KOPT-K1 (cell line): ENCODE measurements around the gene PCBP3.

ENCODE experiments used
- H3K27ac ChIP-seq: fragments of 200-600 bp; sonication (generic); 2 replicates; pipeline ENCODE4 v1.5.1; 2016; ENCODE audit warnings: antibody characterized with exemption, mild to moderate bottlenecking, low read depth, low read length; ENCODE audit not compliant: poor library complexity, severe bottlenecking
- H3K36me3 ChIP-seq: fragments of 200-600 bp; sonication (generic); 2 replicates; pipeline ENCODE4 v1.5.1; 2017; ENCODE audit warnings: antibody characterized with exemption, mild to moderate bottlenecking, low read length, moderate library complexity; ENCODE audit not compliant: insufficient read depth
- H3K9me3 ChIP-seq: fragments of 200-600 bp; sonication (generic); 2 replicates; pipeline ENCODE4 v1.5.1; 2017; ENCODE audit warnings: antibody characterized with exemption, low read length, mild to moderate bottlenecking; ENCODE audit not compliant: insufficient read depth, poor library complexity, severe bottlenecking

PCBP3 gene

DNA sequence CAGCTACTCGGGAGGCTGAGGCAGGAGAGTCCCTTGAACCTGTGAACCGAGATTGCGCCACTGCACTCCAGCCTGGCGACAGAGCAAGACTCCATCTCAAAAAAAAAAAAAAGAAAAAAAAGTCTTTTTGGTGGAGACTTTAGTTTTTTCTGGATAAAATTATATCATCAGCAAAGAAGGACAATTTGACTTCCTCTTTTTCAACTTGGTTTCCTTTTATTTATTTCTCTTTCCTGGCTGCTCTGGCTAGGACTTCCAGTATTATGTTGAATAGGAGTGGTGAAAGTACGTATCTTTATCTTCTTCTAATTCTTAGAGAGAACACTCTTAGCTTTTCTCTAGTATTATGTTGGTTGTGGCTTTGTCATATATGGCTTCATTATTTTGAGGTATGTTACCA, 130.8 kb downstream of the PCBP3 start:
- H3K36me3 ChIP-seq, result no peaks in the 10 kb centered on the region
- H3K27ac ChIP-seq, result no peak overlapping the region
- H3K9me3 ChIP-seq, result peaks cover 32% of the 10 kb centered on the region

DNA sequence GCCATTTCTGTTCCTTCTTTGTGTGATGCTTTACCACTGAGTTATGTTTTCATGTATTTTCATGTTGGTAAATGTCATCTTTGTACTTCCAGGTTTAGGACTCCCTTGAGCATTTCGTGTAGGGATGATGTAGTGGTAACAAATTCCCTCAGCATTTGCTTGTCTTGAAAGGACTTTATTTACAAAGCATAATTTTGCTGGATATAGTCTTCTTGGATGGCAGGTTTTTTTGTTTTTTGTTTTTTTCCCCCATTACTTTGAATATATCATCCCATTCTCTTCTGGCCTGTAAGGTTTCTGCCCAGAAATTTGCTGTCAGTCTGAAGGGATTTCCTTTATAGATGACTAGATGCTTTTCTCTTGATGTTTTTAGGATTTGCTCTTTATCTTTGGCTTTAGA, 133.4 kb downstream of the PCBP3 start:
- Histone ChIP-seq H3K36me3 (no peaks in the 10 kb centered on the region), H3K9me3 (peaks cover 32% of the 10 kb centered on the region), H3K27ac (no peak overlapping the region)

DNA sequence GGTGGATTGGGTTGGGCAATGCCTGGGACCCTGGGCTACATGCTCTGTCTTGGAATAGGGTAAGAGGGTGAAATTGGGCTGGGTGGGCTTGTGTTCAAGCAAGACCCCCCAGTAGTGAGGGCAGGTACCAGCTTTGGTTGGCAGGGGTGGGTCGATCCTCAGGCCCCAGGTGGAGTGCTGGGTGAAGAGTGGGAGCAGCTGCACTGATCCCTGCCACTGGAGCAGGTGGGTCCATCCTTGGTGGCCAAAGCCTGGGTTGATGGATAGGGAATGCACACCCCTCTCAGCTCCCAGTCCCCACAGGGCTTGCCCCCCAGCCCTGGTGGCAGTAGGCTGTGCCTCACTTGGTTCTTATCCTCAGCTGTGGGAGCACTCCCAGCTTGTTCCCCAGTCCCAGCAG, 135.2 kb downstream of the PCBP3 start:
- no peaks in the 10 kb centered on the region for H3K36me3 ChIP-seq
- H3K9me3 ChIP-seq, result peaks cover 25% of the 10 kb centered on the region
- H3K27ac ChIP-seq, result no peak overlapping the region

DNA sequence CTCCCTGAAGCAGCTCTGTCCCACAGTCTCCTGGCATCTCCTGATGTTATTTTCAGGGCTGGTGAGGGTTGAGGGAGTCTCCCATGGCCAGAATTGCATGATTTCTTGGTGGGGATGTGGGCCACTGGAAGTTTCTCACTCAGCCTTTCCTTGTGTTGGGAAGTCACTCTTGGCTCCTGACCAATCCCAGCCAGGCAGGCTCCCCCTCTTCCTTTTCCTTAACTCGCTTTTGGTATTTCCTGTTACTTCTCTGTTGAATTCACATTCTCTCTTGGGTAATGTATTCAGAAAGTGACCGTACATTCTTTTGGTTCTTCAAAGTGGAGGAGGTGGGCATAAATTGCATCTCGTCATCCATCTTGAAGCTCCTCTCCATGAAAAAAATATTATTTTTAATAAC, 135.7 kb downstream of the PCBP3 start:
- Histone ChIP-seq H3K36me3 (no peaks in the 10 kb centered on the region), H3K9me3 (peaks cover 22% of the 10 kb centered on the region), H3K27ac (no peak overlapping the region)

DNA sequence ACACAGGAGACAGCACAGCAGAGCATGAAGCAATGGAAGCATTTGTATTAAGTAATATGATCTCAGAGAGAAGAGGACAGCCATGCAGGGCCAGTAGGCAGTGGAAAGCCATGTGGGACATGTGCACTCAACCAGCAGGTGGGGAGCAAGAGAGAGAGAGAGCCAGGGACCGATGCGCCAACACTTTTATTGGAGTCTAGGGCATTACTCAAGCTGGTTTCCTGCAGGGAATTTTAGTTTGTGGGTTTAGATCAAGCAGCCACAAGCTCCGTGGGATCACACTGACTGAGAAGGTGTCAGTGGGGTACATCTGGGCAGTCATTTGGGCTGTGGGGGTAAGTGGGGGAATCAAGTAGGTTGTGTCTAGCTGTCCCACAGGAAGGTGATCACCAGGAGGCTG, 137.1 kb downstream of the PCBP3 start:
- no peak overlapping the region for H3K27ac ChIP-seq
- H3K9me3 ChIP-seq, result peaks cover 22% of the 10 kb centered on the region
- no peaks in the 10 kb centered on the region for H3K36me3 ChIP-seq

DNA sequence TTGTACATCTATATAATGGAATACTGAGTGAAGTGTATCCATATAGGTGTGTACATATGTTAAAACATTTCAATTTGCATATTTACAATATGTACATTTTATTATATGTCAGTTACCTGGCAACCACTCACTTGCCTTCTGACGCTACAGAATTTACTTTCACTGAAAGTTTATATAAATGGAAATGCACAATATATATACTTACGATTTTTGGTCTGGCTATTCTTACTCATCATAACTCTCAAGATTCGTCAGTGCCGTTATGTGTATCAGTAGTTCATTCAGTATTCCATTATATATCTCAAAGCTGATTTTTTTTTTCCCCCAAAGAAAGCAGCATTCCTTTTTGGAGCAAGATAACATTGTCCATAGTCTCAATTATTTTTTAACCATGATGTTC, 138.2 kb downstream of the PCBP3 start:
- H3K36me3 ChIP-seq, result no peaks in the 10 kb centered on the region
- no peak overlapping the region for H3K27ac ChIP-seq
- peaks cover 17% of the 10 kb centered on the region for H3K9me3 ChIP-seq

DNA sequence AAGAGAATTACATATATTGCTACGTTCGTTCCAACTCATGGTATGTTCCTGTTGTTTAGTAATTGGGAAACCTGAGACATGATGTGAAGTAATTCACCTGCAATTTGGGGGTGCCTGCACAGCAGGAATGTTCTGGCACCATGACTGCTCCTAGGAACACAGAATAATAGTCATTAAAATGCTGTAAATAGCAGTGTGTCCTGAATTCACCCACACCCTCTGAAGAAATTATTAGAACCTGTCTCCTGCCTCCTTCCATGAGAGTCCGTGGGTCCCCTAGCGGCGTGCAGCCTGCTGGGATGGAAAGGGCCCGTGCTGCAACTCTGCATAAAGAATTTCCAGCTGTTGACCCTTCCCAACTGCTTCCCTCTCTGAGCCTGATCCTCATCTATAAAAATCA, 143.1 kb downstream of the PCBP3 start:
- Histone ChIP-seq H3K9me3 (no peaks in the 10 kb centered on the region), H3K27ac (no peak overlapping the region)

DNA sequence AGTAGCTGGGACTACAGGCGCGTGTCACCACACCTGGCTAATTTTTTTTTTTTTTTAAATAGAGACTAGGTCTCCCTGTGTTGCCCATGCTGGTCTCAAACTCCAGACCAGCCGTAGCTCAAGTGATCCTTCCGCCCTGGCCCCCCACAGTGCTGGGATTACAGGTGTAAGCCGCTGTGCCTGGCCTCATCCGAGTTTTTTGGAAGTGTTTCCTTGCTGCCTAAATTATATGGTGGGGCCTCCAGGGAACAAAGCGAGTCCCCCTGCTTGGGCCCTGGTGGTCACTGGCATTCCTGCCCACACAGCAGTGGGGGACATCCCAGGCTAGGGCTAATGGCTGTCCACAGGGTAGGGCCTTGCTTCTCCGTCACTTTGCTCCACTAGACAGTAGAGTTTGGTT, 143.8 kb downstream of the PCBP3 start:
- Histone ChIP-seq H3K9me3 (no peaks in the 10 kb centered on the region), H3K27ac (no peak overlapping the region), H3K36me3 (no peaks in the 10 kb centered on the region)

More for the DNA sequence above, 143.1 kb downstream of the PCBP3 start:
- no peaks in the 10 kb centered on the region for H3K36me3 ChIP-seq

DNA sequence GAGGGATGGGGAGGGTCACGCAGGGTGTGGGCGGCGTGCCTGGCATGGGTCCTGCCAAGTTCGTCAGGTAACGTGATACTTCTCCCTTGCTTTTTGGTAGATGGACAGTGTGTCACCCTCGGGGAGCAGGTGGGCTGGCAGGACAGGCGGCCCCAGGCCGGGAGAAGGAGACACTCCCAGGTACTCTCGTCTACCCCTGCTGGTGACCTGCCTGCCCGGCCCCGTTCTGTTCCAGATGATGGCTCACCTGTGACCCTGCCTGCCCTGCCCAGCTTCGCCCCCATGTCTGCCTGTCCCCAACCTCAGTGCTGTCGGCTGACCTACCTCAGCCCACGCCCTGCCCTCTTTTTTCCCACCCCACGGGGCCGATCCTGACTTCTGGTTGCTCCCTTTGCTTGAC, 144.7 kb downstream of the PCBP3 start:
- Histone ChIP-seq H3K36me3 (no peaks in the 10 kb centered on the region), H3K9me3 (no peaks in the 10 kb centered on the region), H3K27ac (no peak overlapping the region)

DNA sequence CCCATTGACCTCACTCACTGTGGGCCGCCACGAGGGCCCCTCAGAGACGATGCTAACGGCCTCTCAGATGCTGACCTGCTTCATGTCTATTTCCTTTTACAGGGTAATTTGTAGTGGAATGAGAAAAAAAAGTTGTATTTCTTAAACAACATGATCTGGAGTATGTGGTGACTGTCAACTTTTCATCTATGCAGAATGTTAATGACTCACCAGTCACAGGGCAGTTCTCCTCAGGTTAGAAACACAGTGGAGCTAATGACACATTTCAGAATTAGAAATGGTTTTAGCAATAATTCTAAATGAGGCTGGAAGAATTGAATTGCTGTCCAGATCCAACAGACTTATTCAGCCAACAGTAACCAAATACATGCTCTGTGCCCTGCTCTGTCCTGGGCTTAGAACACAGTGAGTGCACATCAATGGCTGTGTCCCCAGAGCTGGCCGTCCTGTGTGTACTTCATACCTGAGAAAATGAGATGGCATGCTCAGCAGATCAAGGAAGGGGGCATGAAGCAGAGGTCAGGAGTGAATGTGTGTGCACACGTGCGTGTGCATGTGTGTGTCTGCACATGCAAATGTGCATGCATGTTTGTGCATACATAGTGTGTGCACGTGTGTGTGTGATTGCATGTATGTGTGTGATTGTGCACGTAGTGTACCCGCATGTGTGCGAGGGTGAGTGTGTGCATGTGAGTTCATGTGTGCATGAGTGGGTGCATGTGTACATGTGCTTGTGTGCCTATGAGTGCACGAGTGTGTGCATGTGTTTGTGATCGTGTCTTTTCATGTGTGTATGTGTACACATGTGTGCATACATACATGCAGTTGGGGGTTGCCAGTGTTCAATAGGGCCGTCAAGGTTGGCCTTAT, 145.3 kb downstream of the PCBP3 start:
- H3K36me3 ChIP-seq, result no peaks in the 10 kb centered on the region
- no peak overlapping the region for H3K27ac ChIP-seq
- H3K9me3 ChIP-seq, result no peaks in the 10 kb centered on the region

DNA sequence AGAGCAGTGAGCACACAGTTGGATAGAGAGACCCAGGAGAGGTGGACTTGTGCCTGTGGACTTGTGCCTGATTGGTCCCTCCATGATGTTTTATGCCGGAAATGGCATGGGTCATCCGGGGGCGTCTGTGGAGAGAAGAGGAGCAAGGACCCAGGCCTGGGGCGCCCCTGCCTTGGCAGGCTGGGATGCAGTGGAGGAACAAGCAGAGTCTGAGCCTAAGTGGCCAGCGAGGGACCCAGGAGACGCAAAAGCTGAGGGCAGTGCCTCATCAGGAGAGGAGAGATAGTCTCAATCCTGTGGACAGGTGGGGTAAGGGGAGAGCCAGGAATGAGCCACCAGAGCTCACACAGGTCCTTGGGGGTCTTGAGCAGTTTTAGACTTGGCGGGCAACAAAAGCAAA, 146.9 kb downstream of the PCBP3 start:
- Histone ChIP-seq H3K27ac (no peak overlapping the region), H3K9me3 (no peaks in the 10 kb centered on the region), H3K36me3 (no peaks in the 10 kb centered on the region)

DNA sequence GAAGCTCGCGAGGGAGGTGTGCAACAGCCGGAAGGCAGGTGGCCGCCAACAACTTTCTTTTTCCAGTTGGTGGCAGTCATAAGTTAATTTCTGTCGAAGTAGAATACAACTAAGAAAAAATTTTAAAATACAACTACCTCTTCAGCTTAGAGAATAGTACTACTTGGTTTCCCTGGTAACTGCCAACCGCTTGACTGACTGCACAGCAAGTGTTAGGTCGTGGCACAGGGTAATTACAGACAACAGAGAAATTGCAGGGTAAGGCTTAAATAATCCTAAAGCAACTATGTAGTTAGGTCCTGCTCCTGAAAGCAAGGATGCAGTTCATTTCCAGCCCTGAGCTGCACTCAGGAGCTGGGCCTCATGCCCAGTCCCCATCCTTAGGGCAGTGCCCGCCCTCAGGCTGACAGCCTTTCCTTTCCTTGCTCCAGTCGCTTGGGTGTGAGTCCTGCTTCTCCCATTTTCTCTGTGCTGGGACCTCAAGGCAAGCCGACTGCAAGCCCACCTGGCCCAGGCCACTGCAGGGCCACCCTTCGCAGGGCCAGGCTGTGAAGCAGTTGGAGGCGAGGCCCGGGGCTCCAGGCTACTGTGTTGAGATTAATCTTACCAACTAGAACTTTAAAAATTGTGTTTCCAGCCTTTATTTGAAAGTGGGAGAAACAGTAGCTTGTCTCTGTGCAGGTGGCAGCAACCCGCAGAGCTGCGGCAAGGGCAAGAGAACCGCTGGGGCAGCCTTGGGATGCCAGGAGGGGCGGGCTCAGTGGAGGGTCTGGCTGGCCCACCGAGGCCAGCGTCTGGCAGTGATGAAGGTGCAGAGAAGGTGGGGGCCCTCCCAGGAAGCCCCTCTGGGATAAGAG, 148.3 kb downstream of the PCBP3 start:
- Histone ChIP-seq H3K36me3 (no peaks in the 10 kb centered on the region), H3K9me3 (no peaks in the 10 kb centered on the region), H3K27ac (no peak overlapping the region)

DNA sequence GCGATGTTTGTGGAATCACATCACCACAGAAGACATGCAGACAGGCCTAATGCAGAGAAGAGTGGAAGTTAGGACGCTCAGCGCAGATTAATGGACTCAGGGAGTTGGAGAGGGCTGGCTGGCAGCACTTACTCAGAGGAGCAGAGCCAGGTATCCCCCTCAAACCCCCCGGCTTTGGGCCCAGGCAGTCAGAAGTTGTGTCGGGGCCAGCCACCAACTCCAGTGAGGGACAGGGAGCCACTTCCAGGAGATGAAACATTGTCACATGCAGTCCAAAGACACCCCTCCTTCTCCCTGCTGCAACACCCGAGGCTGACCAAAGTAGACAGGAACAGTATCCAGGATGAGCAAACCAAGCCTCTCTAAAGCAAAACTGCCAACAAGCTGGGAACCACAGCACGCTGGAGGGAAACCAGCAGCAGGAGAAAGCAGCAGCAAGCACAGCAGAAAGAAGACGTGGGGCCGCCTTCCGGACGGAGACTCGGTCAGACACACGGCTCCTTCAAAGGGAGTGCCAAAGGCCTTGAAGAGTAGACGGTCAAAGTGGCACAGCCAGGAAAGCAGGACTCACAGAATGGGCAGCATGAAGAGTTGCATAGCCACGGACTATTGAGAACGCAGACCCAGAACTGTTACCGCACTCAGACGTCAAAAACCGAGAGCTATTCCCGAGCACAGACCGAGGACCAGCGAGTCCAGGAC, 149.3 kb downstream of the PCBP3 start:
- Histone ChIP-seq H3K36me3 (no peaks in the 10 kb centered on the region), H3K9me3 (no peaks in the 10 kb centered on the region), H3K27ac (no peak overlapping the region)

DNA sequence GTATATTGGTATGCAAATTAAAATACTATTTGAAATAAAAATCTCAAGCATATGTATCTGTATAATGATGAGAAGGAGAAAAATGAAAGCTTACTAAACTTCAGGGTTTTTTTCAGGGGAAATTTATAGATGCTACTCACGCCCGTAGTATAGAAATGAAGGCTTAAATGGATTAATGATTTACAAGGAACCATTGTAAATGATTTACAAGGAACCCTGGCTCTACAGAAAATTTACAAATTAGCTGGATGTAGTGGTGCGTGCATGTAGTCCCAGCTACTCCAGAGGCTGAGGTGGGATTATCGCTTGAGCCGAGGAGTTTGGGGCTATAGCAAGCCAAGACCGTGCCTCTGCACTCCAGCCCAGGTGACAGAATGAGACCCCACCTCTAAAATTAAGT, 150.5 kb downstream of the PCBP3 start:
- Histone ChIP-seq H3K36me3 (no peaks in the 10 kb centered on the region), H3K9me3 (no peaks in the 10 kb centered on the region), H3K27ac (no peak overlapping the region)

DNA sequence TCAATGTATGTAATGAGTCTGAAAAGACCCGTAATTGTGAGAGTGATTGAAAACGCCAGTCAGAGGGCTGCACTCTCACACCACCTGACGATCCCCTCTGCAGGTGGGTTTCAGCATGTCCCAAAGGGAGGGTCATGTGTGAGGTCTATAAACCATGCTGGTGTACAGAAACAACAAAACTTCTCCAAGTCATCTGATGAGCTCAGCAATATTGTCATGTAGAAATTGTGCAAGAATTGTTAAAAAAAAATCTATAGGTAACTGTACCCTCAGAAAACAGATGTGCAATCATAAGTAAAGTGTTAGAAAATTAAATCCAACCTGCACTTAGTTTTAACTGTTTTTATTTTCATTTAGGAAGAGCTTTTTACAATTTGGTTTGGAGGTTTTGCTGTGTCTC, 152.5 kb downstream of the PCBP3 start:
- Histone ChIP-seq H3K9me3 (no peaks in the 10 kb centered on the region), H3K27ac (no peak overlapping the region), H3K36me3 (no peaks in the 10 kb centered on the region)
